Spleen (tissue), 11 donors: ENCODE measurements around the gene PLEKHA4. TPM values are rescaled to one million over a fixed set of nuclear protein-coding genes. Genes with fewer than 3 reads are reported as not detected.
A peak's percentile ranks its signal among the peaks of the same experiment; 100 is the strongest.

ENCODE experiments used
- DNase-seq: peaks from one replicate; pipeline ENCODE4 v3.0.0-alpha.2; 2020
- H3K27ac ChIP-seq, 8 donors: fragments of 200-600 bp; sonication (generic) in 7 of 8; 1 replicate in 4 of 8; 2 replicates in 4 of 8; pipeline versions ENCODE4 v1.5.0 to v1.8.0; 2016 to 2021; ENCODE audit warnings: inconsistent platforms in 4 of 8, mild to moderate bottlenecking in 4 of 8, moderate library complexity in 1 of 8
- H3K27me3 ChIP-seq, 7 donors: fragments of 200-600 bp; sonication (generic) in 6 of 7; replicated peaks in 1 of 7; 1 replicate in 4 of 7; 2 replicates in 3 of 7; pipeline versions ENCODE4 v1.5.0 to v1.8.0; 2016 to 2021; ENCODE audit warnings: inconsistent platforms in 3 of 7, mild to moderate bottlenecking in 1 of 7
- H3K36me3 ChIP-seq, 6 donors: fragments of 200-600 bp; sonication (generic) in 5 of 6; 1 replicate in 4 of 6; 2 replicates in 2 of 6; pipeline versions ENCODE4 v1.5.0 to v1.8.0; 2016 to 2021; ENCODE audit warnings: inconsistent platforms in 2 of 6
- H3K4me1 ChIP-seq, 6 donors: fragments of 200-600 bp; sonication (generic) in 5 of 6; 1 replicate in 3 of 6; 2 replicates in 3 of 6; pipeline versions ENCODE4 v1.5.0 to v1.8.0; 2016 to 2021; ENCODE audit warnings: inconsistent platforms in 3 of 6
- H3K4me3 ChIP-seq, 8 donors: fragments of 200-600 bp; sonication (generic) in 7 of 8; 1 replicate in 4 of 8; 2 replicates in 4 of 8; pipeline versions ENCODE4 v1.5.0 to v1.8.0; 2016 to 2021; ENCODE audit warnings: inconsistent platforms in 4 of 8, mild to moderate bottlenecking in 4 of 8, moderate library complexity in 2 of 8
- H3K9me3 ChIP-seq, 8 donors: fragments of 200-600 bp; sonication (generic) in 7 of 8; 1 replicate in 4 of 8; 2 replicates in 4 of 8; pipeline versions ENCODE4 v1.5.0 to v1.8.0; 2016 to 2021; ENCODE audit warnings: inconsistent platforms in 4 of 8
- CTCF ChIP-seq, 11 experiments: fragments of 200-600 bp in 7 of 11; fragments of 450-650 bp in 4 of 11; sonication (generic) in 4 of 11; IDR thresholded peaks in 8 of 11; conservative IDR thresholded peaks in 3 of 11; 1 replicate in 7 of 11; 2 replicates in 4 of 11; pipeline versions ENCODE4 v1.4.0 to v1.8.0; 2016 to 2021; ENCODE audit warnings: antibody characterized with exemption in 11 of 11, inconsistent platforms in 4 of 11, mild to moderate bottlenecking in 1 of 11
- POLR2A ChIP-seq, 3 donors: fragments of 450-650 bp; IDR thresholded peaks; one replicate each; pipeline ENCODE4 v1.5.1; 2017; ENCODE audit warnings: antibody characterized with exemption in 3 of 3, mild to moderate bottlenecking in 1 of 3
- POLR2AphosphoS5 ChIP-seq, 3 donors: sonication (generic); formaldehyde crosslinking; IDR thresholded peaks; one replicate each; pipeline ENCODE4 v1.5.1; 2017; ENCODE audit warnings: antibody characterized with exemption in 3 of 3
- WGBS, 5 donors: extraction: QIAGEN DNeasy Blood & Tissue Kit in 3 of 5; methylation state at CpG; one replicate each; pipeline versions ENCODE4 v1.1.5 to v1.1.7; 2013 to 2018; 5-methylcytosine and 5-hydroxymethylcytosine counted together
- intact Hi-C: fragments of 100-400 bp; cut with DNase I; formaldehyde crosslinking; loops from one replicate; pipeline ENCODE4 v1.15.0; 2023; ENCODE audit warnings: low total_unique reads
- polyA plus RNA-seq, 3 donors: library from polyadenylated mRNA; stranded (reverse); fragments of 200-250 nt; gene quantifications; one replicate each; pipeline ENCODE4 v1.2.1, GENCODE V29; 2013
- total RNA-seq, 7 donors: library from RNA; depleted of rRNA in 3 of 7; stranded (reverse); fragments of >200 nt in 3 of 7; fragmentation: NEBNext Ultra II Directional in 4 of 7; extraction: Animal tissue kit (Norgen Biotek cat#: 25700) in 4 of 7; gene quantifications; one replicate each; pipeline versions ENCODE4 v1.1.0 to v1.2.1, GENCODE V29; 2016 to 2021
- donor health status: healthy with polysubstance abuse.
- donor health status: DM: no; HTN: no; CAD: no; lungs with moderate emphysema.
- donor health status: DM: no; HTN: no; CAD: no.
- donor health status: Bipolar disorder and iron deficiency.
- donor health status: healthy.
- donor health status: DM: no; HTN: no; CAD: no.
- donor health status: DM: yes; HTN: yes; CAD: no.

The PLEKHA4 gene
- total and polyA plus RNA-seq, 10 donors: 8.6 to 24.2 (median 14.9) TPM

- H3K27me3 ChIP-seq: no peaks in the 10 kb centered on the region
- WGBS, 5 donors: 44 to 49% (median 46%) methylated on average over 2 of the region's 2 CpGs
- H3K4me1 ChIP-seq: peaks cover 0 to 6% (median 0%) of the 10 kb centered on the region in 6 donors
- H3K4me3 ChIP-seq: no peak overlapping the region
- H3K27ac ChIP-seq: no peak overlapping the region
- intact Hi-C loops: no loop called here
- DNase-seq: no peak
- no peaks in the 10 kb centered on the region for H3K9me3 ChIP-seq
- TF ChIP-seq POLR2AphosphoS5 (IDR thresholded peaks at IDR 0.05): no peak
- TF ChIP-seq CTCF (IDR thresholded peaks at IDR 0.05 in 8 of 11, conservative IDR thresholded peaks at IDR 0.05 in 3 of 11): peak; percentile 42 to 81 (median 68)
- peaks cover 0 to 10% (median 0%) of the 10 kb centered on the region in 6 donors for H3K36me3 ChIP-seq
These were observed 25.6 kb downstream of the PLEKHA4 start for GRCh38 chr19:48842789-48843162.

GRCh38 chr19:48841571-48841970, 26.8 kb downstream of the PLEKHA4 start:
- 93 to 96% (median 94%) methylated on average over 6 of the region's 6 CpGs for WGBS, 5 donors
- no peak for DNase-seq
- intact Hi-C loops: no loop called here
- H3K9me3 ChIP-seq: no peaks in the 10 kb centered on the region
- H3K27ac ChIP-seq: no peak overlapping the region
- no peak overlapping the region for H3K4me3 ChIP-seq
- no peak for TF ChIP-seq POLR2AphosphoS5 (IDR thresholded peaks at IDR 0.05)
- TF ChIP-seq POLR2A (IDR thresholded peaks at IDR 0.05): no peak
- no peak for TF ChIP-seq CTCF (IDR thresholded peaks at IDR 0.05 in 8 of 11, conservative IDR thresholded peaks at IDR 0.05 in 3 of 11)
- peaks cover 0 to 9% (median 0%) of the 10 kb centered on the region in 7 donors for H3K27me3 ChIP-seq
- H3K4me1 ChIP-seq: peaks cover 0 to 18% (median 9%) of the 10 kb centered on the region in 6 donors
- peaks cover 0 to 10% (median 0%) of the 10 kb centered on the region in 6 donors for H3K36me3 ChIP-seq

GRCh38 chr19:48841047-48841446, 27.4 kb downstream of the PLEKHA4 start:
- no peak for DNase-seq
- H3K36me3 ChIP-seq: peaks cover 0 to 10% (median 0%) of the 10 kb centered on the region in 6 donors
- WGBS, 5 donors: 90 to 97% (median 92%) methylated on average over 13 to 16 of the region's 16 CpGs

GRCh38 chr19:48837687-48838086, 30.7 kb downstream of the PLEKHA4 start:
- Histone ChIP-seq H3K36me3 (peaks cover 0 to 4% (median 0%) of the 10 kb centered on the region in 6 donors), H3K4me3 (peak overlapping the region in 2 of 8 donors; percentile 50 to 68), H3K27ac (peak overlapping the region in 1 of 8 donors; percentile 68), H3K4me1 (peaks cover 4 to 30% (median 21%) of the 10 kb centered on the region in 6 donors), H3K27me3 (peaks cover 0 to 16% (median 0%) of the 10 kb centered on the region in 7 donors), H3K9me3 (no peaks in the 10 kb centered on the region)
- DNase-seq: no peak
- intact Hi-C loops: loop anchor here (5.0 kb wide), 1 partner anchor 50 kb away; no protein-coding TSS in a partner anchor
- 65 to 87% (median 69%) methylated on average over 9 of the region's 9 CpGs for WGBS, 5 donors
- no peak for TF ChIP-seq POLR2A (IDR thresholded peaks at IDR 0.05)
- no peak for TF ChIP-seq CTCF (IDR thresholded peaks at IDR 0.05 in 8 of 11, conservative IDR thresholded peaks at IDR 0.05 in 3 of 11)
- no peak for TF ChIP-seq POLR2AphosphoS5 (IDR thresholded peaks at IDR 0.05)

More at GRCh38 chr19:48841047-48841446, 27.4 kb downstream of the PLEKHA4 start:
- H3K27me3 ChIP-seq: peaks cover 0 to 14% (median 0%) of the 10 kb centered on the region in 7 donors
- no peak for TF ChIP-seq POLR2AphosphoS5 (IDR thresholded peaks at IDR 0.05)
- TF ChIP-seq POLR2A (IDR thresholded peaks at IDR 0.05): no peak
- TF ChIP-seq CTCF (IDR thresholded peaks at IDR 0.05 in 8 of 11, conservative IDR thresholded peaks at IDR 0.05 in 3 of 11): no peak
- intact Hi-C loops: no loop called here
- H3K9me3 ChIP-seq: no peaks in the 10 kb centered on the region
- no peak overlapping the region for H3K27ac ChIP-seq
- no peak overlapping the region for H3K4me3 ChIP-seq
- peaks cover 3 to 23% (median 14%) of the 10 kb centered on the region in 6 donors for H3K4me1 ChIP-seq
